ENCODE data around the gene ZNF143. TPM values are rescaled to one million over a fixed set of nuclear protein-coding genes. Genes with fewer than 3 reads are reported as not detected.

ZNF143 gene
- total RNA-seq, 4 donors from 2014 or later, result 30.0 to 38.8 (median 34.5) TPM

- Histone ChIP-seq H3K4me3 (peak overlapping the region; percentile 67 to 94 (median 78)), H3K36me3 (no peaks in the 10 kb centered on the region), H3K9me3 (no peaks in the 10 kb centered on the region), H3K27ac (replicated peaks in 1 of 4) (peak overlapping the region; percentile 93 to 99 (median 97)), H3K4me1 (peaks cover 22 to 35% (median 28%) of the 10 kb centered on the region in 4 donors), H3K27me3 (no peaks in the 10 kb centered on the region)
- intact Hi-C loops (cut with DNase I), result loop anchor here (5.0 to 10.0 kb wide), 2 partner anchors 147 to 199 kb away; partner anchors contain the start of gene TMEM41B
- no peak for DNase-seq (ENCODE audit: extremely low spot score)
- TF ChIP-seq POLR2A (IDR thresholded peaks at IDR 0.05; ENCODE audit: low read depth), result no peak
- no peak for TF ChIP-seq EP300 (IDR thresholded peaks at IDR 0.05)
- no peak for TF ChIP-seq CTCF (IDR thresholded peaks at IDR 0.05)
- no peak for TF ChIP-seq POLR2AphosphoS5 (IDR thresholded peaks at IDR 0.05)
- WGBS, result under 1% methylated on average over 10 of the region's 10 CpGs
Observed at GRCh38 chr11:9461760-9462134, 935 bp downstream of the ZNF143 start.

- H3K27ac ChIP-seq (replicated peaks in 1 of 4), result peak overlapping the region; percentile 93 to 99 (median 97)
- no peaks in the 10 kb centered on the region for H3K27me3 ChIP-seq
- peak overlapping the region; percentile 67 to 94 (median 78) for H3K4me3 ChIP-seq
- 69% methylated on average over 11 of the region's 16 CpGs for WGBS
- peaks cover 22 to 35% (median 28%) of the 10 kb centered on the region in 4 donors for H3K4me1 ChIP-seq
- intact Hi-C loops (cut with DNase I), result loop anchor here (5.0 to 10.0 kb wide), 2 partner anchors 147 to 200 kb away; partner anchors contain the start of gene TMEM41B
- no peak for TF ChIP-seq POLR2A (IDR thresholded peaks at IDR 0.05; ENCODE audit: low read depth)
- TF ChIP-seq CTCF (IDR thresholded peaks at IDR 0.05), result no peak
- no peak for TF ChIP-seq POLR2AphosphoS5 (IDR thresholded peaks at IDR 0.05)
- TF ChIP-seq EP300 (IDR thresholded peaks at IDR 0.05), result no peak
- H3K9me3 ChIP-seq, result no peaks in the 10 kb centered on the region
- no peak for DNase-seq (ENCODE audit: extremely low spot score)
- peaks cover 0 to 4% (median 0%) of the 10 kb centered on the region in 4 donors for H3K36me3 ChIP-seq
Observed at GRCh38 chr11:9462172-9462799, 1.5 kb downstream of the ZNF143 start.

- intact Hi-C loops (cut with DNase I), result loop anchor here (5.0 to 10.0 kb wide), 2 partner anchors 148 to 201 kb away; partner anchors contain the start of gene TMEM41B
- peak overlapping the region in 2 of 4 donors; percentile 82 to 94 for H3K4me3 ChIP-seq
- peak overlapping the region; percentile 93 to 99 (median 97) for H3K27ac ChIP-seq (replicated peaks in 1 of 4)
- TF ChIP-seq EP300 (IDR thresholded peaks at IDR 0.05), result no peak
- peaks cover 22 to 35% (median 28%) of the 10 kb centered on the region in 4 donors for H3K4me1 ChIP-seq
- H3K36me3 ChIP-seq, result peaks cover 0 to 4% (median 0%) of the 10 kb centered on the region in 4 donors
- 96% methylated on average over 8 of the region's 8 CpGs for WGBS
- no peaks in the 10 kb centered on the region for H3K27me3 ChIP-seq
- H3K9me3 ChIP-seq, result no peaks in the 10 kb centered on the region
- DNase-seq (ENCODE audit: extremely low spot score), result no peak
Observed at GRCh38 chr11:9462806-9463537, 2.2 kb downstream of the ZNF143 start.

GRCh38 chr11:9470765-9471164 is 10.0 kb downstream of the ZNF143 start:
- no peak overlapping the region for H3K27ac ChIP-seq (replicated peaks in 1 of 4)
- intact Hi-C loops (cut with DNase I), result no loop called here
- 90% methylated on average over 4 of the region's 4 CpGs for WGBS
- H3K36me3 ChIP-seq, result peaks cover 36 to 52% (median 45%) of the 10 kb centered on the region in 4 donors
- no peak overlapping the region for H3K4me3 ChIP-seq
- no peak for DNase-seq (ENCODE audit: extremely low spot score)
- TF ChIP-seq CTCF (IDR thresholded peaks at IDR 0.05) (no peak), POLR2AphosphoS5 (IDR thresholded peaks at IDR 0.05) (no peak), POLR2A (IDR thresholded peaks at IDR 0.05; ENCODE audit: low read depth) (no peak), EP300 (IDR thresholded peaks at IDR 0.05) (no peak)
- no peaks in the 10 kb centered on the region for H3K27me3 ChIP-seq
- H3K9me3 ChIP-seq, result no peaks in the 10 kb centered on the region
- no peaks in the 10 kb centered on the region for H3K4me1 ChIP-seq

GRCh38 chr11:9473408-9473807 is 12.6 kb downstream of the ZNF143 start:
- Histone ChIP-seq H3K4me3 (no peak overlapping the region), H3K27ac (replicated peaks in 1 of 4) (no peak overlapping the region), H3K36me3 (peaks cover 46 to 73% (median 60%) of the 10 kb centered on the region in 4 donors), H3K27me3 (no peaks in the 10 kb centered on the region), H3K4me1 (no peaks in the 10 kb centered on the region), H3K9me3 (no peaks in the 10 kb centered on the region)
- TF ChIP-seq POLR2AphosphoS5 (IDR thresholded peaks at IDR 0.05) (no peak), POLR2A (IDR thresholded peaks at IDR 0.05; ENCODE audit: low read depth) (no peak), CTCF (IDR thresholded peaks at IDR 0.05) (no peak), EP300 (IDR thresholded peaks at IDR 0.05) (no peak)
- intact Hi-C loops (cut with DNase I), result no loop called here
- no peak for DNase-seq (ENCODE audit: extremely low spot score)
